Measurements from ENCODE around the gene LCE7A.

GRCh38 chr1:152823294-152823693, 36.5 kb upstream of the LCE7A start:
- no peak for TF ChIP-seq CTCF (IDR thresholded peaks at IDR 0.05; ENCODE audit: insufficient read depth, low read depth, low read length)
- no peak for TF ChIP-seq EZH2 (IDR thresholded peaks at IDR 0.05; ENCODE audit: insufficient read depth, low read length)
